GM12873 (cell line): ENCODE results near the gene COX17.

Experiments used
- CTCF ChIP-seq: IDR thresholded peaks from 2 replicates; pipeline ENCODE4 v1.5.1; 2012; ENCODE audit warnings: low read depth, mild to moderate bottlenecking, moderate library complexity, low read length, control low read depth; ENCODE audit not compliant: insufficient read depth; ENCODE audit errors: missing control alignments

The COX17 gene

GRCh38 chr3:119632216-119632615 is 45.0 kb downstream of the COX17 start:
- no peak for TF ChIP-seq CTCF

GRCh38 chr3:119631516-119631915 is 45.7 kb downstream of the COX17 start:
- no peak for TF ChIP-seq CTCF

GRCh38 chr3:119630880-119631329 is 46.3 kb downstream of the COX17 start:
- TF ChIP-seq CTCF, result no peak

- no peak for TF ChIP-seq CTCF
Observed at GRCh38 chr3:119630128-119630879, 46.9 kb downstream of the COX17 start.

GRCh38 chr3:119628816-119629445 is 48.3 kb downstream of the COX17 start:
- TF ChIP-seq CTCF, result no peak

- no peak for TF ChIP-seq CTCF
Observed at GRCh38 chr3:119628390-119628789, 48.8 kb downstream of the COX17 start.

- TF ChIP-seq CTCF, result peak; percentile 8
Observed at GRCh38 chr3:119627461-119627860, 49.7 kb downstream of the COX17 start.
